Suppressor macrophage treated with lipopolysaccharide for 4 hours (primary cell): ENCODE data around the gene GSK3B.

Source experiments
- DNase-seq: peaks from one replicate; pipeline ENCODE4 v3.0.0-alpha.2; 2020

Gene GSK3B

DNA sequence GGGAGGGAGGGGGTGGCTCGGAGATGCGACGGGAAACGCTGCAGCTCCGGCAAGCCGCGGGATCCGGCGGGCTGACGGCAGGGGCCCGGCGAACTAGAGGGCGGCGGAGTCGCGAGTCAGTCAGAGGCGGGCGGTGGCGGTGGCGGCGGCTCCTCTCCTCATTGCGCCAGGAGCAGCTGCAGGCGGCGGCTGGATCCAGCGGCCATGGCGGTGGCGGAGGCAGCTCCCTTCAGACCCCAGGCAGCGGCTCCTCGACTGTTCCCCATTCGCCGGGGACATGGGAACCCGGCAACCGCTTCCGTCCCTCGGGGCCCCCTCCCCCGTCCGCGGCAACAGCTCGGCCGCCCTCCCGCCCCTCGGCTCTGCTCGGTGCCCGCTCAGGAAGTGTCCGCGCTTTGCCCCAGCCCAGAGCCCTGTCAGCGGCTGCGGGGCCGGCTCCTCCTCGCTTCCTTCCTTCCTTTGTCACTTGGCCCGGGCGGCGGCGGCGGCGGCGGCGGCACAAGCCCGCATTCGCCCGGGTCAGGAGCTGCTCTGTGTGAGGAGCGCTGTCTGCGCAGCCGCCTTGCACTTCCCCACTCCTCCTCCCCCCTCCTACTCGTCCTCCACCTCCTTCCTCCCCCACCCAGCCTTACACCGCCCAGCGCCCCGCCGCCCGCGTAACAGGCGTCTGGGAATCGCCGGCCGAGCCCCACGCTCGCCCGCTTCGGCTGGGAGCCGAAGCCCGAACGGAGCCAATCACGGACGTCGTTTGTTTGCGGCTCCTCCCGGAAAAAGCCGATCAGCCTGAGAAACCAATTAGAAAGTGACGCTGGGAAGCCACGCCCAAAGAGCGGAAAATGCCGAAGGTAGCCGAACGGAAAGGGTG is at the start of gene GSK3B:
GSK3B (minus strand) TSS at position 537 of the 865 bp plus-strand sequence. CDS start 1,013 bp downstream, outside the sequence.
- peak; percentile 85 for DNase-seq

DNA sequence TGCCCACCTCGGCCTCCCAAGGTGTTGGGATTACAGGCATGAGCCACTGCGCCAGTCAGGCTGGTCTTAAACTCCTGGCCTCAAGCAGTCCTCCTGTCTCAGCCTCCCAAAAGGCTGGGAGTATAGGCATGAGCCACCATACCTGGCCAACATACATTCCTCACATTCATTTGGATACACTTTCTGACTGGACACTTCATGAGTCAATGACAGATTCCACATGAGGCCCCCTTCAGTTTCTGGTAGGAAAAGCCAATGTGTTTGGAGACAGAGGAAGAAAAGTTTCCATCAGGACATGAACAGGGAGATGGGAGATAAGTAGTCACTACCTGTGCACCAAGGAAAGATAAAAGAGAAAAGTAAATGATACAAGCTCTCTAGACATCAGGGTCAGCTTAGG is 49.4 kb upstream of the GSK3B start:
- DNase-seq = no peak

DNA sequence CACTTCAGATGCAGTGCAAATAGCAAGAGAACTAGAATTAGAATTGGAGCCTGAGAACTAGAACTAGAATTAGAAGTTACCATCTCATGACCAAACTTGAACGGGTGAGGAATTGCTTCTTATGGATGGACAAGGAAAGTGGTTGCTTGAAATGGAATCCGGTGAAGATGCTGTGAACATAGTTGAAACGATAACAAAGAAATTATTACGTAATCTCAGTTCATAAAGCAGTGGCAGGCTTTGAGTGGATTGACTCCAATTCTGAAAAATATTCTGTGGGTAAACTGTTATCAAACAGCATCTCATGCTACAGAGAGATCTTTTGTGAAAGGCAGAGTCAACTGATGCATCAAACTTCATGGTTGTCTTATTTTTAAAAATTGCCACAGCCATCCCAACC is 48.0 kb upstream of the GSK3B start:
- DNase-seq = no peak

DNA sequence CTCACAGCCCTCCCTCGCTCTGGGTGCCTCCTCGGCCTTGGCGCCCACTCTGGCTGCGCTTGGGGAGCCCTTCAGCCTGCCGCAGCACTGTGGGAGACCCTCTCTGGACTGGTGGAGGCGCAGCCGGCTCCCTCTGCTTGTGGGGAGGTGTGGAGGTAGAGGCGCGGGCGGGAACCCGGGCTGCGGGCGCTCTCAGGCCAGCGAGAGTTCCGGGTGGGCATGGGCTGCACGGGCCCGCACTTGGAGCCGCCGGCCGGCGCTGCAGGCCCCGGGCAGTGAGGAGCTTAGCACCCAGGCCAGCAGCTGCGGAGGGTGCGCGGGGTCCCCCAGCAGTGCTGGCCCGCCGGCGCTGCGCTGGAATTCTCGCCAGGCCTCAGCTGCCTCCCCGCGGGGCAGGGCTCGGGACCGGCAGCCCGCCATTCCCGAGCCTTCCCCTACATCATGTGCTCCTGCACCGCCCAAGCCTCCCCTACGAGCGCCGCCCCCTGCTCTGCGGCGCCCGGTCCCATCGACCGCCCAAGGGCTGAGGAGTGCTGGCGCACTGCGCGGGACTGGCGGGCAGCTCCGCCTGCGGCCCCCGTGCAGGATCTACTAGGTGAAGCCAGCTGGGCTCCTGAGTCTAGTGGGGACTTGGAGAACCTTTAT is 46.0 kb upstream of the GSK3B start:
- no peak for DNase-seq

DNA sequence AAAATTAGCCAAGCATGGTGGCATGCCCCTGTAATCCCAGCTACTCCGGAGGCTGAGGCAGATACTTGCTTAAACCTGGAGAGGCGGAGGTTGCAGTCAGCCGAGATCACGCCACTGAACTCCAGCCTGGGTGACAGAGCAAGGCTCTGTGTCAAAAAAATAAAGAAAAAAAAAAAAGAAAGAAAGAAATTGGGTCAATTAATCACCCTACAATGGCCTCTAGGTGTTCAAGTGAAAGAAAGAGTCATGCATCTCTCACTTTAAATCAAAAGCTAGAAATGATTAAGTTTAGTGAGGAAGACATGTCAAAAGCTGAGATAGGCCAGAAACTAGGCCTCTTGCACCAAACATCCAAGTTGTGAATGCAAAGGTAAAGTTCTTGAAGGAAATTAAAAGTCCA is 44.9 kb upstream of the GSK3B start:
- no peak for DNase-seq

DNA sequence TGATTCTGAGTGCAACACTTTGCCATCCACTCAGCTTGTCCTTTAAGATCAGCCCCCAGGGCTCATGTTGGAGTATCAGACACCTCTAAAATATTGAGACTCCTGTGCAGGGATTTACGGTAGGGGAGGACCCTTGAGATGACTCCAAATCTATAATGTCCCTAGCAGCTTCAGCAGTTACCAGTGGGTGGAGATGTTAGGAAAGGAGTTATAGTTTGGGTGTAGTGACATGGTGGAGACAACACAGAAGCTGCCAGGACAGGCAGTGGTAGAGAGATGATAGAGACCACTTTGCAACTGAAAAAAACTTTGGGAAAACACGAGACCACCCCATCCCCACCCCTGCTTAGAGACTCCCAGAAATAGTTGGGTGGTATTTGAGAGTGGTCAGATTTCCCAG is 43.3 kb upstream of the GSK3B start:
- DNase-seq = no peak

DNA sequence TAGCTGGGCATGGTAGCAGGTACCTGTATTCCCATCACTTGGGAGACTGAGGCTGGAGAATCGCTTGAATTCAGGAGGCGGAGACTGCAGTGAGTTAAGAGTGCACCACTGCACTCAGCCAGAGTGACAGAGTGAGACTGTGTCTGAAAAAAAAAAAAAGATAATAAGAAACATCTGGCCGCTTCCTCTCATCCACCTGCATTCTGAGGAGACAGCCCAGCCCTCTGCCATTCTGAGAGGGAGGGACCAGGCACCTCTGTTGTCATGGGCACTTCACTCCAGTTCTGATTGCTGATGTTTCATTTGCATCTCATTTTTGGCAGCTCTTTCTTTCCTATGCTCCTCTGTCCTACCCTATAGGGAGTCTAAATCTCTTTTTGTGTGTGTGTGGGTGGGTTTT is 36.4 kb upstream of the GSK3B start:
- no peak for DNase-seq

DNA sequence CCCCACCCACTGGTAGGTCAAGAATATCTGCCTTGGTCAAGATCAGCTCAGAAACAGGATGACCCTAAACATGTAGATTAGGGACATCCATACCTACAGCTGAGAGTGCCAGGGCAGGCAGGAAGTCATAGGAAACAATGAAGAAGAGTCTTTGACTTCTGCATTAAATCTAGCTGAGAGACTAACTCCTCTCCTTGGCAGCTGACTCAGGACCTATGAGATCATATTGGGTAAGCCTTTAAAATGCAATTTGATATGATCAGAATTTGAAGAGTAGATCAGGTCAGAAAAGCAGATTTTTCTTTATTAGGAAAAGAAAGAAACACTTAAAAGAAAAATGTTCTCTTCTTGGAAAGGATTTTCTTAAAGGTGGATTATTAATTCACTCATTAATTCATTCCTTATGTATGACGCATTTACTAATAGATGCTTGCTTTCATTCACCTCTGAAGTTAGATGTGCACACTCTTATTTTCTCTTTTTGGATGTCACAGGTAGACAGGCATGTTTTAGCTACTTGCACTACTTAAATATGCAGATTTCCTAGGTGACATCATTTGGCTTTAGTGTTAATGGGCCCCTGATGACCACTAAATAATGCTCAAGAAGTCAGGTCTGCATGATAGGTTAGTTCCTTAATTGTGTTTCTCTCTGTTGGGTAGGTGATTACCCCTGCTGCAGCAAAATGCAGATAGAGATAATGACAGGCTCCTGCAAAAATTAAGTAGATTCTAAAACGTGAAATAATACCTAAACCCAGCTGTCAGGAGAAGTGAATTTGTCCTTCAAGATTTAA is 35.7 kb upstream of the GSK3B start:
- DNase-seq = no peak

DNA sequence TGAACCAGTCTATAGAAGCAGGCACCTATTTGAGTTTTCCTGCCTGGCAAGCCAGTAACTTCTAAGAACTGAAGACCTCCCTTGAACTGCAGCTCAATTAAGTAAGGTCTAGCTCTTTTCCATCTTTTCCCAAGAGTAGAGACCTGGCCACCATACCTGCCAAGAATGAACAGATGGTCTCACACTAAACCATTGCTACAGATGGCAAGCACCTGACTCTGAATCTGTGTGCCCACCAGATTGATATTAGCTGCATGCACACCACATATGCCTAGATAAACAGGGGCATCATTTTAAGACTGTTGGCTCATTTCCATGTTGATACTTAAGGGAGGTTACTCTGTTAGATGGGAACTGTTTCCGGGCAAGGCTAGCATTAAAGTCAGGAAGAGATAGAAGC is 34.8 kb upstream of the GSK3B start:
- no peak for DNase-seq

DNA sequence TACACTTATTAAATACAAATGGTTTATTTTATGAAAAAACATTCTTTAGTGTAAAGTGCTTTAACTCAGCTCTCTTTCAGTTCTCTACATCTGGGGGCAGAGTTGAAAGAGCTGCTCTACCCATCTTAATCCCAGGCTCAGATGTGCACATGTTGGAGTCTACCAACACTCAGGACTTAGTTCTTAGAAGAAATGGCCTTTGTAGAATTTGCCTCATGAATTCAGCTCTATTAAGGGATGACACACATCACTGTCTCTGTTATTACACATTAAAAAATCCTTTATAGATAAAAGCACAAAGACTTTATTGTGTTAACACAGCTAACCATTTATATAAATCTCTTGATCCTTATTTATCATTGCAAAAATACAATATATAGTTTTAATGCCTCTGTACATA is 31.7 kb upstream of the GSK3B start:
- DNase-seq = no peak

DNA sequence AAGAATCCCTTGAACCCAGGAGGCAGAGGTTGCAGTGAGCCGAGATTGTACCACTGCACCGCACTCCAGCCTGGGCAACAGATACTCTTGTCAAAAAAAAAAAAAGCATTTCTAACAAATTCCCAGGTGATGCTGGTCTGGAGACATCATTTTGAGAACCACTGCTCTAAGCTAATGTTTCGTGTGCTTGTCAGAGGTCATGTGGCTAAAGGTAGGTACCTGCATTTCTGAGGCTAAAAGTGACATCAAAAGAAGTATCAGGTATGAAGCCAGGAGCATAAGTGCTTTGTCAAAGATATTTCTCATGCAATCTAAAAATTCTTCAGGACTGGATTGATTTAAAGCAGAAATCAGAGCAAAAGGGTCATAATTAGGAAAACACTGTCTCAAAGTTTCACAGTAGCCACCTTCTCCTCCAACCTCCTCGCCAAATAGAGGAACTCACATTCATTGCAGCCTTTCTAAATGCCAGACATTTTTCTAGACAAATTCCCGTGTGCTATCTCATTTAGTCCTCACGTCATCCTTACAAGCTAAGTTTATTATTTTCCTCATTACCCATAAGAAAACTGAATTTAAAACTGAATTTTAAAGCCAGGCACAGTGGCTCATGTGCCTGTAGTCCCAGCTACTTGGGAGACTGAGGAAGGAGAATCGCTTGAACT is 25.7 kb upstream of the GSK3B start:
- no peak for DNase-seq

DNA sequence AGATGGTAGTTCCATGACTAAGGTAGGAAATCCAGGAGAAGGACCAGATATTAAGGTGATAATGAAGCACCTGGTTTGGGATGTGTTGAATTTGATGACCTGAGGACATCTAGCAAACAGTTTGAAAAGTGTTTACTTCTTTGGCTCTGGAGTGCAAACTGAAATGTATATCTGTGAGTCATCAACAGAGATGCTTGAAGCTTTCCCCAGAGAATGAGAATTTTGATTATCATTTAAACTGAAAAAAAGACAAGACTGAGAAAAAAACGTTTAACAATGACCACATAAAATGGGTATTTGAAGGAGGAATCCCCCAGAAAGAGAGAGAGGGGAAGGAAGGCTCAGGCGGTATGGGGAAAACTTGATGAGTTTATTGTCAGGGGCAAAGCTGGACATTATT is 20.7 kb upstream of the GSK3B start:
- DNase-seq = no peak

DNA sequence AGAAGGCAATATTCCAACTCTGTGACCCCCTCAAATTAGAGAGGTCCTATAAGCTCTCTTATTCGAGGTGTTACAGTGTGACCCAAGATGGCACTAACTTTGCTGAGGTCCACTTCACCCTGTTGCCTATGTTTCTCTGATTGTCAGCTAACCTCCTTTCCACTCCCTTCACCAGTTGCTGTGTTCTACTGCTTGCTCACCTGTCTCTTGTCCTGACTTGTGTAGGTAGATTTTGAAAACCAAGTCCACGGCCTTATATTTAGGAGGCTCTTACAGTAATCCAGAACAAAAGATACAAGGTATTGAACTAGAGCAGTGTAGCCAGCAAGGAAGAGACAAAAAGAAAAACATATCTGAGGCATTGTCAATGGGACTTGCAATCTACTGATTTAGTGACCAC is 20.1 kb upstream of the GSK3B start:
- DNase-seq = no peak

DNA sequence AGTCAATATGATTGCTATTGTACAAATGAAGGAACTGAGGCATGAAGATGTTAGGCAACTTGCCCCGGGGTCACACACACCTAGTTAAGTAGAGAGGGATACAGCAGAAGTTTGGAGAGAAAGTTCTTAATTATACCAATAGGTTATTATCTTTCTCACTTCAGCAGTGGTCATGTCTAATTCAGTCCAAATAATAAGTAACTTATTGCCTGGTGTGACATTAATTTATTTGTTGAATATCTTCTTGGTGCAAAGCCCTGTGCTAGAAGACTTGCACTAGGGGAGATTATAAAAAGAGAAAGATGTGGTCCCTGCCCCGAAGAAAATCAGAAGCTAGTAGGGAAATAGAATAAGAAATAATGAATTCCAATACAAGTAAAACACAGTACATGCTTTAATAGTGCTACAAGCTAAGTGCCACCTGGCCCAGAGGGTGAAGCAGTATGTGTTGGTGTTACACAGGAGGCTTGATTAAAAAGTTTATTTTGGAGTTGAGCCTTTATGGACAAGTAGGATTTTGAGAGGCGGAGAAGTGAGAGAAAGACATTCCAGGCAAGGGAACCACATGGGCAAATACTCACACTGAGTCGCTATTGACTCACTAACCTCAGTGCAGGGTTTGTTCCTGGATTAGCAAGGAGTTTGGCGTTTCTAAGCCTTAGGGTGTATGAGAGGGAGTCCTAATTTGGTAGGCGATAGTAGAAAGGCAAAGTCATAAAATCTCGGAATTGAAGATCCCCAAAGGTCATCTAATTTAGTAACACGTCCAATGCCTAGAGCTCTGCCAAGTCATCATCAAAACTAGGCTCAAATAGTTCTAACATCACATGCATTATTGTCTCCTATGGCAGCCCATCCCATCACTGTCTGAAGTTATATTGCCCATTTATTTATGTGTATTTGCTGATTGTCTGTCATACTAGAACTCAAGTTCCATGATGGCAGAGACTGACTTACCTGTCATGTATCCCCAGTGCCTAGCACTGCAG is 19.2 kb upstream of the GSK3B start:
- DNase-seq = no peak

DNA sequence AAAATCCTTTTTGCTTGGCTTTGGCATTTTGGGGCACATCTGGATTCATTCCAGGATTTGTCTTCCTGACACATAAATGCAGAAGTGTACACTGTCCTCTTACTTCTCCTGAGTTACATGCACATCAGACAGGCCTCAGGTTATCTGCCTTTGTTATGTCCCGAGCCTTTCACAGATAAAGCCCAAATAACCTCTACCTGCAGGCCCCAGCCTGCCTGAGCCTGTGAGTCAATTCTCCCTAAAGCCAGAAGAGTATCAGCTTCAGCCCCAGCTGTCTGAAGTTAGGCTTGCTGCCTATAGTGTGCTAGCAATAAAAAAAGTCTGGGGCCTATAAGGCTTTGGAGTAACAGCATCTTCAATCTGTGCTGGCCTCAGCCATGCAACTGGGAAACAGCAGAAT is 17.7 kb upstream of the GSK3B start:
- DNase-seq = no peak

DNA sequence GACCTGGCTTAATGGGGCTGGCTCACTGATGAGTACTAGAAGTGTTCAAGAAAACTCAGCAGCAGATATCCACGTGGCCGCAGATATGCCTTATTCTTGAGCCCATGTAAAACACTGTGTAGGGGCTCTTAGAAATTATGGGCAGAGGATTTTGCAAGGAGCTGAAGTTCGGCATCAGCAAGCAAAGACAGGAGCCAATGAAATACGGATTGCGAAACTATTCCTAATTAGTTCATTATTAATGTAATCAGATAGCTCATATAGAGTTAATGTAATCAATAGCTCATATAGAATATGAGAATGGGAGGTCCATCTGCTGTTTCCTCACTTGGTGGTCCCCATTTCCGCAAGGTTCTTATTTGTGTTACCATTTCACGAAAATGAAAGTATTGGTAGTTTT is 9.0 kb upstream of the GSK3B start:
- DNase-seq = no peak

DNA sequence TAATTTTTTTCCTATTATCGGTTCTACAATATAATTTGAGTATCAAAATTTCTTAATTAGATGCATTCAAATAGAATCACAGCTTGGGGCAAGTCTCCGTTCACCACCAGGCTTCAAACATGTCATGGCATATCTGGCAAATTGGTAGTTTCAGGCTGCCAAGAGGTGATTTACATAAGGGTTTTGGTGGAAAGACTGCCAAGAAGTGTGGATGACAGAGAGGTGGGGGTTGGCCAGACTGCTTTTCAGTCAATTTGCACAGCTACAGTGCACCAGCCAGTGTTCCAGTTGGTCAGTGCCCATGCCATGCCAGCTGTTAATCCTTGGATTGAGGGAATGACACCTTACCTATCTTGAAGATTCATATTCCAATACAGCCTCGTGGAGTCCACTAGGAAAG is 8.4 kb upstream of the GSK3B start:
- DNase-seq = no peak

DNA sequence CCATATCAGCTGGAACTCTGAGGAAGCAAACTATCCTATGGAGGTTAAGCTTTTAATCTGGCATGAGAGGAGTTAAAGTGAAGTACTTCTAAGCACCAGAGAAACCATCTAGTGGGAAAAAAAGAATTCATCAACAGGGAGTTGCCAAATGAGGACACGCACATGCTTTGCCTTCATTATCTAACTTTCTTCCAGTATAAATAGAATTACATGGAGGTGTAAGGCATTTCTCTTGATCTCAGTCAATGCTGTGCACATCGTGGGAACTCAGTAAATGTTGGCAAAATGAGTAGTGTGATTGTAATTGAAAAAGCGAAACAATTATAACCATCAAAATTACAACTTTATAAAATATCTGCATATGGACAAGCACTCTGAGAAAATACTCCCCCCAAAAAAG is 8.0 kb upstream of the GSK3B start:
- no peak for DNase-seq

DNA sequence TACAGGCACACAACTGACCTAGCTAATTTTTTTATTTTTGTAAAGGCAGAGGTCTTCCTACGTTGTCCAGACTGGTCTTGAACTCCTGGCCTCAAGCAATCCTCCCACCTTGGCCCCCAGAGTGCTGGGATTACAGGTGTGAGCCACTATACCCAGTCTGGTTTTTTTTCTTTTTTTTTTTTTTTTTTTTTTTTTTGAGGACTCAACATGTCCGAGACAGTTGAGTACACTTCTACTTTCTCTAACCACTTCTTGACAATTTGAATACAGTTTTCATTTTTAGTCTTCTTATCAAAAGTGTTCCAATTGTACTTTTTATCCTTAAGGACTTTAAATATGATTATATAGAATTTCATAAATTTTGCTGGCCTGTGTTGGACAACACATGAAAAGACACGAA is 7.4 kb upstream of the GSK3B start:
- no peak for DNase-seq

DNA sequence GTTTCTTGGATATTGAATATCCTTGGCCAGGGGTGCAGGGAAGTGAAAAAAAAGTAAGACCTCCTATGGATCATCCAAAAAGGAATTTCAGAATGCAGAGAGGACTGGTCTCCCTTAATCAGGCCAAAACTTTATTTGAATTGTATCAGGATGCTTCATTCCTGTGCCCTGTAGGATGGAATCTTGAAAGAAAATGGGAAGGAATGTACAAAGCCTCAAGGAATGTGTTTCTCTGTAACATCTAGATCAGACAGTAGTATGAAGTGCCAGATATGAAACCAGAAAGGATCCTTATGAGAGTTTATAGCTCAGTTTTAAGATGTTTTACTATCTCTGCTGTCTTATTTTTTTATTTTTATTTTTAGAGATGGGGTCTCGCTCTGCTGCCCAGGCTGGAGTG is 6.5 kb upstream of the GSK3B start:
- DNase-seq = no peak

DNA sequence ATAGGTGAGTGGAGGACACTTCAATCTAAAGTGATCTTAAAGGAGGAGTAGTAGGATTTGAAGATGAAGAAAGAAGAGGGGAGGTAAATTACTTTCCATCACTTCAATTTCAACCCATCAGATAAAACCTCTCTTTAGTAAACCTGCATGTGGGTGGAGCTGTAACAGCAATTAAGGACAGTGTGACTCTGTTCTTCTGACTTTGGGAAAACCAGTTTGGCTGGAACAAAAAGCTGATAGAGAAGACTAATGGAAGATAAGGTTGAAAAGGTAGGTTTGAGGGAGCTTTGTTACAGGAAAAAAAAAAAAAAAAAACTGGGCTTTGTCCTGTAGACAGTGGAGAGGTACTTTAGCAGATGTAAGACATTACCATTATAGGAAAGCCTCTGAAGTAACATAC is 4.5 kb upstream of the GSK3B start:
- no peak for DNase-seq

DNA sequence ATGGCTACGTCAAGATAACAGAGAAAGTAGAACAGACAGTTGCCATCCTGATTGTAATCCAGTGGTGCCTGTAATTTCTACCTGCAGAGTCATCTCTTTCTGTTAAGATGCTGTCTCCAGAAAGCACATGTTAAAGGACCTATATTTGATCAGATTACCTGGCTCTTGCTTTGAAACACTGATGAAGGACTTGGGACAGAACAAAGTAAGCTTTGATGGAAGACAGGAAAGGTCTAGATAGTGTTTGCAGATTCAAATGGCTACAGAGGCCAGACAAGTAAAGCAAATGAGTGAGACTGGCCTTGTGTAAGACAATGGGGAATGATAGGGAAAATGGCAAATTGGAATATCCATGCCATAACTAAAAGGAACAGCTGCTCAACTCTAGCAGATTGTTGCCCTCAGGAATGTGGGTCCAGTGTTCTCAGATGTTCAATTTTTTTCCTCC is 1.8 kb upstream of the GSK3B start:
- no peak for DNase-seq
